Posterior cingulate gyrus (tissue), 11 donors: ENCODE data around the gene VAMP3.

ENCODE experiments used
- DNase-seq, 10 donors: peaks; one replicate each; pipeline versions ENCODE4 v3.0.0 to v3.0.0-alpha.2; 2020 to 2021; ENCODE audit warnings: mixed read lengths in 3 of 10
- intact Hi-C: fragments of 100-400 bp; cut with DNase I; formaldehyde crosslinking; loops from one replicate; pipeline ENCODE4 v1.15.1; 2023

The VAMP3 gene

GRCh38 chr1:7770997-7771822 lies at the start of gene VAMP3:
Gene VAMP3 (plus strand): TSS chr1:7771296. CDS start chr1:7771384, 88 bp downstream.
- DNase-seq = peak; percentile 75 to 98 (median 90)
- intact Hi-C loops = loop anchor here (1.0 to 5.0 kb wide), 2 partner anchors 12 to 104 kb away; no protein-coding TSS in a partner anchor

- DNase-seq = peak in 3 of 10 donors; percentile 26 to 85 (median 76)
- intact Hi-C loops = no loop called here
Measured at GRCh38 chr1:7721940-7722669, 49.0 kb upstream of the VAMP3 start.

GRCh38 chr1:7722670-7723012 lies 48.5 kb upstream of the VAMP3 start:
- DNase-seq = no peak
- intact Hi-C loops = no loop called here

- no peak for DNase-seq
- intact Hi-C loops = no loop called here
Measured at GRCh38 chr1:7726623-7727022, 44.5 kb upstream of the VAMP3 start.

- DNase-seq = peak in 9 of 10 donors; percentile 36 to 95 (median 73)
- intact Hi-C loops = no loop called here
Measured at GRCh38 chr1:7727809-7728471, 43.2 kb upstream of the VAMP3 start.

- intact Hi-C loops = no loop called here
- DNase-seq = no peak
Measured at GRCh38 chr1:7729761-7730160, 41.3 kb upstream of the VAMP3 start.

GRCh38 chr1:7732331-7732730 lies 38.8 kb upstream of the VAMP3 start:
- DNase-seq = peak in 7 of 10 donors; percentile 26 to 91 (median 55)
- intact Hi-C loops = no loop called here

- intact Hi-C loops = no loop called here
- no peak for DNase-seq
Measured at GRCh38 chr1:7733276-7733675, 37.8 kb upstream of the VAMP3 start.

- DNase-seq = no peak
- intact Hi-C loops = no loop called here
Measured at GRCh38 chr1:7738044-7738443, 33.1 kb upstream of the VAMP3 start.

- DNase-seq = peak in 2 of 10 donors; percentile 24 to 79
- intact Hi-C loops = no loop called here
Measured at GRCh38 chr1:7743346-7743745, 27.8 kb upstream of the VAMP3 start.

GRCh38 chr1:7744882-7745281 lies 26.2 kb upstream of the VAMP3 start:
- DNase-seq = no peak
- intact Hi-C loops = no loop called here

GRCh38 chr1:7745783-7746182 lies 25.3 kb upstream of the VAMP3 start:
- no peak for DNase-seq
- intact Hi-C loops = no loop called here

- no peak for DNase-seq
- intact Hi-C loops = no loop called here
Measured at GRCh38 chr1:7747605-7748004, 23.5 kb upstream of the VAMP3 start.

- DNase-seq = no peak
Measured at GRCh38 chr1:7749126-7749525, 22.0 kb upstream of the VAMP3 start.

GRCh38 chr1:7751174-7751573 lies 19.9 kb upstream of the VAMP3 start:
- DNase-seq = no peak
- intact Hi-C loops = loop anchor here (5.0 kb wide), 1 partner anchor 44 kb away; no protein-coding TSS in a partner anchor

More at GRCh38 chr1:7749126-7749525, 22.0 kb upstream of the VAMP3 start:
- intact Hi-C loops = no loop called here

GRCh38 chr1:7752512-7753417 lies 18.3 kb upstream of the VAMP3 start:
- peak in 6 of 10 donors; percentile 46 to 87 (median 69) for DNase-seq
- intact Hi-C loops = loop anchor here (1.0 to 5.0 kb wide), 2 partner anchors 45 to 84 kb away; no protein-coding TSS in a partner anchor

GRCh38 chr1:7753641-7754040 lies 17.5 kb upstream of the VAMP3 start:
- intact Hi-C loops = loop anchor here (5.0 kb wide), 1 partner anchor 46 kb away; no protein-coding TSS in a partner anchor
- DNase-seq = no peak

GRCh38 chr1:7754234-7754633 lies 16.9 kb upstream of the VAMP3 start:
- intact Hi-C loops = loop anchor here (5.0 kb wide), 1 partner anchor 47 kb away; no protein-coding TSS in a partner anchor
- no peak for DNase-seq

- intact Hi-C loops = no loop called here
- DNase-seq = no peak
Measured at GRCh38 chr1:7755448-7755847, 15.6 kb upstream of the VAMP3 start.

- DNase-seq = no peak
- intact Hi-C loops = no loop called here
Measured at GRCh38 chr1:7760245-7760644, 10.9 kb upstream of the VAMP3 start.
